ENCODE results near the gene LRRN1.

LRRN1 gene

GRCh38 chr3:3836845-3837244 is 37.6 kb downstream of the LRRN1 start:
- DNase-seq (ENCODE audit: extremely low spot score) = no peak
- no peak for TF ChIP-seq CTCF (IDR thresholded peaks at IDR 0.05; ENCODE audit: control extremely low read depth, extremely low read depth, low read depth, missing control alignments)
- ChIA-PET CTCF (no interaction called here), POLR2A (no interaction called here)

DNA sequence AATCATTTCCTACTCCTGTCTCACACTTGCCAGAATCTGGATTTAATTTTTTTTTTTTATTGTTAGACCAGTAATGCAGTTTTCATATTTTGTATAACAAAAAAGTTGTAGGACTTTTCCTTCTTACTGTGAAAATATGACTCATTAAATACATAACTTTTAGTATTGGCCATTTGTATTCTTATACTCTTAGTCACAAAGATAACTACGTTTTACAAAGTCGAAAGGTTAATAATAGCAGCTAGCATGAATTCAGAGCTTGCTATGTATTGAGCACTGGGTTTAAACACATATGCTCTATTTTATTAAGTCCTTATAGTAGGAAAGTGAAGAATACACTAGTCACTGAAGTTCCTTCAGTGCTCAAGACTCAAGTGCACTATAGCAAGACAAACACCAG is 43.1 kb downstream of the LRRN1 start:
- DNase-seq (ENCODE audit: extremely low spot score) = no peak
- ChIA-PET CTCF (no interaction called here), POLR2A (no interaction called here)
- TF ChIP-seq CTCF (IDR thresholded peaks at IDR 0.05; ENCODE audit: control extremely low read depth, extremely low read depth, low read depth, missing control alignments) = no peak

DNA sequence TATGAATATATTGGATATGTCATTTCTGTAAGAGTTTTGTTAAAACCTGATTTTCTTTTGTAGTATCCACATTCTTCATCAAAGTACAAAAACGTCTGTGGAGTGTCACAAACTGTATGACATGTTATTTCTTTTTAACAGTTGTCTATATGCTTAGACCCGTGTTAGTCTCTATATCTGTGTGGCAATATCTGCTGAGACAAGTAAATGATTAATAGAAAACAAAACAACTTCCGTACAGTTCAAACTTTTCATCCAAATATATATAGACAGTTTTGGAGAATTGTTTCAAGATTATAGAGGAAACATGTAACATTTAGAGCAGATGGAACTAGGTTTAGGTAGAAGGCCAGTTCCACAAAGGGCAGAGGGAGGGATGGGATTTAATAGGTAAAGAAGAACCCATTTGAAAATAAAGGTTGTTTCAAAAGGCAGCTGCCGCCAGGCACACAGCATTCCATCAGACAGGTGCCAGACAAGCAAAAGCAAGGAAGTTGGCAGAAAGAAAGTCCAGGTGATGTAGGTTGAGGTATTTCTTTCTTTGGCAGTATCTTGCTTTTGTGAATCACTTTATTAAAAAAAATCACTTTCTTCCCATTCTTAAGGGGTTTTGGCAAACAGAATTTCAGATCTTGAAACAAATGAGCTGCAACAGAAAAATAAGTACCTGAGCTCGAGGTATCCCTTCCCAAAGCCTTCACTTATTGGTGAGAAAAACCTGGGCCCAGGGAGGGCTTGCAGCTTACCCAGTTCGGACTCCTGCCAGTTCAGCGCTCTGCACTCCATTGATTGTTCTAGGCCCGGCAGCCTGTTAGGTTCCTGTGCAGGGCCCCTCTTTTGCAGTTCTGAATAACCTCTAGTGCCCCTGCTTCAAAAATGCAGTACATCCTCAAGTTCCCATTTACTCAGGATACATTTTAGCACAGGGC is 49.0 kb downstream of the LRRN1 start:
- ChIA-PET CTCF (no interaction called here), POLR2A (no interaction called here)
- DNase-seq (ENCODE audit: extremely low spot score) = no peak
- TF ChIP-seq CTCF (IDR thresholded peaks at IDR 0.05; ENCODE audit: control extremely low read depth, extremely low read depth, low read depth, missing control alignments) = no peak

- POLR2A ChIA-PET = no interaction called here
- no peak for DNase-seq (ENCODE audit: extremely low spot score)
- CTCF ChIA-PET = no interaction called here
- TF ChIP-seq CTCF (IDR thresholded peaks at IDR 0.05; ENCODE audit: control extremely low read depth, extremely low read depth, low read depth, missing control alignments) = no peak
These were observed 49.7 kb downstream of the LRRN1 start for GRCh38 chr3:3848923-3849275.

DNA sequence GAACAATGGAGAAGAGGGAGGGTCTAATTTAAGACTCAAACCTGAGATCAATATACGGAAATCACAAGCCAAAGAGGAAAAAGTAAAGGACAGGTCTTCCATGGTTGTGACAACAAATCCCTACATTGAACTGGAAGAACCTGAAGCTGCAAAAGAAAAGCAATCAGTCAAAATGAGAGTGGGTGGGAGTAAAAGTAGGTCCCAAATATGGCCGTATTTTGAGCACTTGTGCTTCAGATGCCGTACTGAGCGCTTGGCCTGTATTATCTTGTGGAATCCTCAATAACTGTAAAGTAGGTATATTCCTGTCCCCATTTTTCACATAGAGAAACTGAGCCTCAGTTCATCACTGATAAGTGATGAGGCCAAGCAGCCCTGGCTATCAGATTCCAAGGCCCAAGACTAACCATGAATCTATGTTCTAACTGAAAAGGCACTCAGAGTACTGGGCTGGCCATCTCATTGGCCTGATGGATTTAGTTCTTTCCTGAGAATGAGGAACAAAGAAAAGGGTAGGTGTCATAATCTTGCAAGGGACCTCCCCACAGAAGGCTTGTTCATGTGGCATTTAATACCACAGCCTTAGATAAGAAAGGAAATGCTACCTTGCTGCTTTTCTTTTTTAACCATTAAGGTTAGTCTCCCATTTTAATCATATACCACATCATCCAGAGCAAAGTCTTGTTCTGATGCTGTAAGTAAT is 52.5 kb downstream of the LRRN1 start:
- CTCF ChIA-PET = no interaction called here
- POLR2A ChIA-PET = no interaction called here
- TF ChIP-seq CTCF (IDR thresholded peaks at IDR 0.05; ENCODE audit: control extremely low read depth, extremely low read depth, low read depth, missing control alignments) = no peak
- DNase-seq (ENCODE audit: extremely low spot score) = peak; percentile 29

DNA sequence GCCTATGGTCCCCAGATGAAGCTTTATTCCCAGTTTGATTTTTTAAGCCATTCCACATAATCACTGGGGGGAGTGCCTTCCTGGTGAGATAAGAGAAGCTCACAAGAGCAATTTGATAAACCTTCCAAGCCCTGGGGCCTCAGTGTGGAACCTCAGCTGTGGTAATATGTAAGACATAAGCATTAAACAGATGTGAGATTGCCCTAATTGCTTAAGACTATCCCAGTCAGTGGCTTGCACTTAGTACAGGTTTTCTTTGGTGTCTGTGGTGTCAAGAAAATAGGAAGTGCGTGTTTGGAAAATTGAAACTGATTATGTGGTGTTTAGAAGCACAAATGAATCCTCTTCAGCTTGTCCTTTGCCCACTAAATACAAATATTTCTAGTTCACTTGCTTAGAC is 54.3 kb downstream of the LRRN1 start:
- no peak for TF ChIP-seq CTCF (IDR thresholded peaks at IDR 0.05; ENCODE audit: control extremely low read depth, extremely low read depth, low read depth, missing control alignments)
- no peak for DNase-seq (ENCODE audit: extremely low spot score)
- ChIA-PET POLR2A (no interaction called here), CTCF (interaction anchor here (1.1 kb wide), 1 partner anchor 63 kb away, joined by 3 read pairs; no protein-coding TSS in a partner anchor)

Measured in GM10248 (cell line).